GM21737 (cell line): ENCODE measurements around the gene GJA3.
A peak's percentile ranks its signal among the peaks of the same experiment; 100 is the strongest.

Experiments used
- ATAC-seq: cut with Tn5 transposase; IDR thresholded peaks from one replicate; pipeline ENCODE4 v1.9.1; 2021; ENCODE audit warnings: mild to moderate bottlenecking, moderate library complexity; ENCODE audit not compliant: unreplicated experiment

GJA3 gene

GRCh38 chr13:20160306-20161274 lies at the start of gene GJA3:
TSS of gene GJA3 (minus strand) at chr13:20161052. CDS start at chr13:20143288, 17,764 bp downstream.
- peak; percentile 55 for ATAC-seq

DNA sequence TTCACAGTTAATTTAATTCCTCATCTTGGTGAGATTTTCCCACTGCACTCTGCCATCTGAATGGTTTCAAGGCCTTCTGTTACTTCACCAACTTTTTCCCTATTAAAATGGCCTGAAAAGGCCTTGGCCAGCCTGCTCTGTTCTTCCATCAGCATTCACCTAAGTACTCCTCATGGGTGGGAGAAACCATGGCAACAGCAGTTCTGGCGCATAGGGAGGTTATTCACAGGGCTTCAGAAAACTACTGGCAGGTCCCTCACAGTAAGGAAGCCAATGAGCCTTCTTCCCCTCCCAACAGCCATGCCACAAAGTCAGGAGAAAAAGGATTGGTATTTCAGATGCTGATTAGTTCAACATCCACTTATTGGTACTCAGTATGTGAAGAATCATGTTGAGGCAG lies 49.1 kb upstream of the GJA3 start:
- ATAC-seq = no peak

- ATAC-seq = no peak
Observed at GRCh38 chr13:20206698-20207235, 45.9 kb upstream of the GJA3 start.

DNA sequence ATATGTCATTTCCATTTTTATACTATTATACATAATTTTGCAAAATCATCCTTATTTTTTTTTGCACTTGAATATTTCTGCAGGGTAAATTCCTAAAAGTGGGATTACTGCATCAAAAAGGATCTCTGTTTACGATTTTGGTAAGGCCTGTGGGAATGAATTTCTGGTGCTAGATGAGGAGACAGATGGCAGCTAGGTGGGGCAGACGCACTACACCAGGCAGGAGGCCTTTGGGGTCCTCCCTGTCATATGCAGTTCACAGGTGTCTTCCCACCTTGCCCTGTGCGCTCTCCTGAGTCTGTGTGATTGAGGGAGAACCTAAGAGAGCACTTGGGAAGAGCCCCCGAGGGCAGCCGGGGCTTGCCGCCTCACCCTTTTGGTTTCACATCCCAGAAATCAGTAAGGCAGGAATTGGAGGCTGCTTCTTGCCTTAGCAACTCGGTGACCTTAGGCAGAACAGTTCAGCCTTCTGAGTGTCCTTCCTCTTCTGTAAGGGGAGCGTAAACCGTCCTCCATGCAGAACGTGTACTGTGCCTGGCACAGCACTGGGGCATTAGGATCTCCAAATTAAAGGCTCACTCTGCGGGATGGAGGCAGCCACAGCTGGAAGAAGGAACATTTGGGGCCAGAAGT lies 45.3 kb upstream of the GJA3 start:
- ATAC-seq = no peak

DNA sequence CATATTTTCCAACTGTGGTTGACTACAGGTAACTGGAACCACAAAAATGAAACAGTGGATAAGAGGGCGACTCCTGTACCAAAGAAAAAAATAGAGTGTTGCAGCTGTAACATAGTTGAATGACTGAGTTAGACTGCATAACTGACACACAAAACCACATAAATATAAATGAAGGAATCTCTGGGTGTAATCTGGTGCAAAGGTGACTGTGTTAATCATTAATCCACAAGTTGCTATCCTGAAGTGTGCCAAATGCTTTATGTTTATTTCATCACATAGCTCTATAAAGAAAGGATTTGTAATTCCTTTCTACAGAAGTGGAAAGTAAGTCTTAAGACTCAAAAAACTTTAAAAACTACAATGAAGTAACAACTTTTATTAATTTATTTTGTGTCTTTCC lies 37.9 kb upstream of the GJA3 start:
- ATAC-seq = no peak

- ATAC-seq = no peak
Observed at GRCh38 chr13:20197361-20197834, 36.5 kb upstream of the GJA3 start.

DNA sequence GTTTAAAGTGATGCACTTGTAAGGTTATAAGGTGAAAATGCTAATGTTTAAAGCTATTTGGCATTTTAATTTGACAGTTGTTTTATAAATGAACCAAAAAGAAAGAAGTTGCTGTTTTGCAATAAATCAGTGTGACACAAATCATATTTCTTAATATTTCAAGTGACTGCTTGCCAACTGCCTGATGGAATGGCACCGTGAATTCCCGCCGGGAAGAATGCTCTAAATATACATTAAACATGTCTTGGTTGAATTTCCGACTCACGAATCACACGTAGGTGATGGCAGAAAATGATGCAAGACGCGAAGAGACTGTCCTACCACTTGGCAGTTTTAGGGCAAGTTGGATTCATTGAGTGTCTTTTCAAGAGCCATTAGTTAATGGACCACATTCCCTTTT lies 34.9 kb upstream of the GJA3 start:
- no peak for ATAC-seq

DNA sequence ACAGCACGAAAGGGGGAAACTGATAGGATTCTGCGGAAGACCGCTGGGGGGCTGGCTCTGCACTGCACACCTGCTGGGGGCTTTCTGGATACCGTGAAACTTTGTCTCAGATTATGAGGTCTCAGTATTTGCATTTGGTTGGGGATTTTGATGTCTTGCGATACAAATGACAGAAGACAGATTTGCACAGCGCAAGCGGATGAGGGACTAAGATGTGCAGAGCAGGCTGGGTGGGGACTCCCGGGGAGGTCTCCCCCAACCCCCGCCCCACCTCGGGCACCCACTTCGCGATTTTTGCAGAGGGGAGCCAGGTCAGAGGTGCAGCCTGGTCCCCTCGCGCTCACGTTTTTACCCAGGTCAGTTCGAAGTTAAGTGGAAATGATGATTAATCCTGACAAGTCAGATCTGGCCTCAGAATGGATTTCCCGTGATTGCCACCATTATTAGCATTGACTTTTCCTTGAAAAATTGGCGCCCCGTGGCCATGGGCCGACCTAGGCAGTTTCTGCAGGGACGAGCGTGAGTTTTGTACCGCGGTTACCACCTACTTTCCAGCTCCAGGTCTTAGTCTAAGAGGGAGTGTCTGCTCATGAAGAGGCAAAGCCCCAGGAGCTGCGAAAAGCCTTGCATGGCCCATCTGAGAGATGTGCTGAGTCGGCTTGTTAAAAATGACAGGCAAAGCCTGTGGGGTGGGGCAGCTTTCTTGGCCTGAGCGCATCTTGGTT lies 33.2 kb upstream of the GJA3 start:
- ATAC-seq = no peak

GRCh38 chr13:20193162-20193906 lies 32.5 kb upstream of the GJA3 start:
- ATAC-seq = no peak

DNA sequence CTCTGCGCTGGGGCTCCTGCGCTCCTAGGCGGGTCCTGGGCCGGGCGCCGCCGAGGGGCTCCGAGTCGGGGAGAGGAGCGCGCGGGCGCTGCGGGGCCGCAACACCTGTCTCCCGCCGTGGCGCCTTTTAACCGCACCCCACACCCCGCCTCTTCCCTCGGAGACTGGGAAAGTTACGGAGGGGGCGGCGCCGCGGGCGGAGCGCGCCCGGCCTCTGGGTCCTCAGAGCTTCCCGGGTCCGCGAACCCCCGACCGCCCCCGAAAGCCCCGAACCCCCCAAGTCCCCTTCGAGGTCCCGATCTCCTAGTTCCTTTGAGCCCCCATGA lies 31.9 kb upstream of the GJA3 start, which contains the start of gene GJB2:
Gene GJB2, minus strand, starts transcription at position 103 of the 326 bp plus-strand sequence. CDS start 3,357 bp downstream, outside the sequence.
- no peak for ATAC-seq

- ATAC-seq = no peak
Observed at GRCh38 chr13:20192158-20192835, 31.4 kb upstream of the GJA3 start.

DNA sequence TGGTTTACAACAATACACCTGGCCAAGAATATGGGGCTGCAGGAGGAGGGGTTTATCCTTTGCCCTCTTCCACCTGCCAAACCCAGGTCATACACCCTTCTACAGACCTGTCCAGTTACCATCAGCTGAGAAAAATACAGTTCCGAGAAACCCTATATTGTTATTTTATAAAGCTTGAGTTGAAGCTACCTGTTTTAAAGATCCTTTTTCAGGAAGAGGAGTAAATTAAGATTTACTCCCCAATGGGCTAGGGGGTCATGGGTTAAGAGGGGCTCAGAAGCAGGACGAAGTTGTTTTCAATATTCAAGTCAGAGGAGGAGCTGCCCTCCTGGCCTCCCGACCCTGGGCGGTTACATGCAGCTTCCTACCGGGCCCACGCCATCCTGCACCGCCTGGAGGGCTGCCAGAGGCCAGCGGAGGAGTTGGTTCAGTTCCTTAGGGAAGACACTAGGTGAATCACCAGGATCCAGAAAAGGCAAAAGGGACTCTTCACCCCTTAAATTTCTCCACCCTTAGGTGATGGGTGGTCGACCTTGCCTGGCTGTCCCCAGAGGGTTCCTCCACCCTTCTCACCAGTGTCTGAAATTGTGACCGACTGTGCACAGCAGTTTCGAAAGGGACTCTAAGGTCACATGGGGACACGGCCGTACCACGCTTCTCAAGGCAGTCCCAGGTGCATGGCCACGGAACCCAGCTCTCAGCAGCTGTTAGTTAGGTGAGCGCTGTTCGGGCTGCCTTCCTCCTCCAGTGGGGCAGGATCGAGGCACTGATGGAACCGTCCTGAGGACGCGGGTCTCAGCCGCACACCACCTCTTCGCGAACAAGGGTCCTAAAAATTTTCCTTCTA lies 30.7 kb upstream of the GJA3 start:
- no peak for ATAC-seq

- ATAC-seq = no peak
Observed at GRCh38 chr13:20190481-20191310, 29.8 kb upstream of the GJA3 start.

DNA sequence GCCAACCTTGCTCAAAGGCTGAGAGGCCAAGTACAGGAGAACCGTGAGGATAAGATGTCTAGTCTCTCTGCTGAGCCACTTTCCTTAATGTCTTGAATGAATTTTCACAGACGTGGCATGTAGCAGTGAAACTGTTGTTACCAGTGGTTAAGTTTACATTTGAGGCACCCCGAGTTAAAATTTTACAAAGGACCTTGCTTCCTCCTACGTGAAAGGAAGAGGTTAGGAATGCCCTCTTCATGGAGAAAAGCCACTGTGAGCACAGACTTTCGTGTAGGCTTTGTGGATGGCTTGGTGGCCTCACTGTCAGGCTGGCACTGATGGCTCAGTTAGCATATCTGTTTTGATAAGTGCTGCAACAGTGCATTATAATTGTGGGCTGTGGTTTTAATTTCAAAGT lies 29.2 kb upstream of the GJA3 start:
- ATAC-seq = no peak

DNA sequence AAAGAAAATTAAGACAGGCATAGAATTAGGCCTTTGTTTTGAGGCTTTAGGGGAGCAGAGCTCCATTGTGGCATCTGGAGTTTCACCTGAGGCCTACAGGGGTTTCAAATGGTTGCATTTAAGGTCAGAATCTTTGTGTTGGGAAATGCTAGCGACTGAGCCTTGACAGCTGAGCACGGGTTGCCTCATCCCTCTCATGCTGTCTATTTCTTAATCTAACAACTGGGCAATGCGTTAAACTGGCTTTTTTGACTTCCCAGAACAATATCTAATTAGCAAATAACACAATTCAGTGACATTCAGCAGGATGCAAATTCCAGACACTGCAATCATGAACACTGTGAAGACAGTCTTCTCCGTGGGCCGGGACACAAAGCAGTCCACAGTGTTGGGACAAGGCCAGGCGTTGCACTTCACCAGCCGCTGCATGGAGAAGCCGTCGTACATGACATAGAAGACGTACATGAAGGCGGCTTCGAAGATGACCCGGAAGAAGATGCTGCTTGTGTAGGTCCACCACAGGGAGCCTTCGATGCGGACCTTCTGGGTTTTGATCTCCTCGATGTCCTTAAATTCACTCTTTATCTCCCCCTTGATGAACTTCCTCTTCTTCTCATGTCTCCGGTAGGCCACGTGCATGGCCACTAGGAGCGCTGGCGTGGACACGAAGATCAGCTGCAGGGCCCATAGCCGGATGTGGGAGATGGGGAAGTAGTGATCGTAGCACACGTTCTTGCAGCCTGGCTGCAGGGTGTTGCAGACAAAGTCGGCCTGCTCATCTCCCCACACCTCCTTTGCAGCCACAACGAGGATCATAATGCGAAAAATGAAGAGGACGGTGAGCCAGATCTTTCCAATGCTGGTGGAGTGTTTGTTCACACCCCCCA lies 28.1 kb upstream of the GJA3 start:
- no peak for ATAC-seq

DNA sequence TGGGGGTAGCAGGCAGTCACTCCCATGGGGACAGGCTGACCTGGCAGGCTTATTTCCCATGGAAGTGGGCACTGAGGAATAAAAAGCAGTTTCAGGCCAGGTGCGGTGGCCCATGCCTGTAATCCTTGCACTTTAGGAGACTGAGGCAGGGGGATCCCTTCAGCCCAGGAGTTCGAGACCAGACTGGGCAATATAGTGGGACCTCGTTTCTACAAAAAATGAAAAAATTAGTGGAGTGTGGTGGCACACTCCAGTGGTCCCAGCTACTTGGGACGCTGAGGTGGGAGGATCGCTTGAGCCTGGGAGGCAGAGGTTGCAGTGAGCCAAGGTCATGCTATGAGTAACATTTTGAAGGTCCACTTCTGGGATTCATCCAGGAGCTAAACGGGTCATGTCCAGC lies 25.9 kb upstream of the GJA3 start:
- no peak for ATAC-seq
